Left ventricle myocardium inferior (tissue), 1 donor: ENCODE data around the gene SLC22A23. TPM values are rescaled to one million over a fixed set of nuclear protein-coding genes. Genes with fewer than 3 reads are reported as not detected.

ENCODE experiments used
- DNase-seq: peaks from one replicate; pipeline ENCODE4 v3.0.0-alpha.2; 2020
- H3K27ac ChIP-seq: fragments of 200-600 bp; replicated peaks from 2 replicates; pipeline ENCODE4 v1.8.0; 2021
- H3K27me3 ChIP-seq: fragments of 200-600 bp; 2 replicates; pipeline ENCODE4 v1.8.0; 2021; ENCODE audit warnings: low read depth
- H3K36me3 ChIP-seq: fragments of 200-600 bp; 2 replicates; pipeline ENCODE4 v1.8.0; 2021
- H3K4me1 ChIP-seq: fragments of 200-600 bp; 2 replicates; pipeline ENCODE4 v1.8.0; 2021
- H3K4me3 ChIP-seq: fragments of 200-600 bp; 2 replicates; pipeline ENCODE4 v1.8.0; 2021; ENCODE audit warnings: mild to moderate bottlenecking, moderate library complexity
- H3K9me3 ChIP-seq: fragments of 200-600 bp; replicated peaks from 2 replicates; pipeline ENCODE4 v1.8.0; 2021
- CTCF ChIP-seq: fragments of 200-600 bp; IDR thresholded peaks from 2 replicates; pipeline ENCODE4 v1.8.0; 2021; ENCODE audit warnings: antibody characterized with exemption, mild to moderate bottlenecking, borderline replicate concordance
- intact Hi-C: fragments of 100-400 bp; cut with micrococcal nuclease; formaldehyde crosslinking; loops from one replicate; pipeline ENCODE4 v1.11.0; 2022
- total RNA-seq: library from RNA; stranded (reverse); fragmentation: NEBNext Ultra II Directional; extraction: Animal tissue kit (Norgen Biotek cat#: 25700); gene quantifications from one replicate; pipeline ENCODE4 v1.2.1, GENCODE V29; 2021
- donor health status: DM: no; HTN: yes; CAD: no; lungs with severe emphysema.

SLC22A23 gene
- total RNA-seq, 1 donor from 2014 or later: 7.0 TPM

- H3K4me3 ChIP-seq: no peak overlapping the region
- intact Hi-C loops: no loop called here
- peaks cover 81% of the 10 kb centered on the region for H3K27me3 ChIP-seq
- no peak for DNase-seq
- TF ChIP-seq CTCF: no peak
- H3K9me3 ChIP-seq: peaks cover 11% of the 10 kb centered on the region
- H3K27ac ChIP-seq: no peak overlapping the region
- H3K4me1 ChIP-seq: no peaks in the 10 kb centered on the region
- no peaks in the 10 kb centered on the region for H3K36me3 ChIP-seq
Observed at GRCh38 chr6:3482869-3483268, 26.0 kb upstream of the SLC22A23 start.

GRCh38 chr6:3481640-3482039 is 24.8 kb upstream of the SLC22A23 start:
- DNase-seq: no peak
- H3K4me1 ChIP-seq: no peaks in the 10 kb centered on the region
- peaks cover 11% of the 10 kb centered on the region for H3K9me3 ChIP-seq
- no peak overlapping the region for H3K4me3 ChIP-seq
- H3K27me3 ChIP-seq: peaks cover 80% of the 10 kb centered on the region
- no peak overlapping the region for H3K27ac ChIP-seq
- TF ChIP-seq CTCF: no peak
- intact Hi-C loops: no loop called here
- no peaks in the 10 kb centered on the region for H3K36me3 ChIP-seq

GRCh38 chr6:3480009-3480408 is 23.2 kb upstream of the SLC22A23 start:
- no peaks in the 10 kb centered on the region for H3K4me1 ChIP-seq
- TF ChIP-seq CTCF: no peak
- no peak for DNase-seq
- no peak overlapping the region for H3K4me3 ChIP-seq
- H3K36me3 ChIP-seq: no peaks in the 10 kb centered on the region
- H3K9me3 ChIP-seq: peaks cover 11% of the 10 kb centered on the region
- H3K27ac ChIP-seq: no peak overlapping the region
- intact Hi-C loops: no loop called here
- peaks cover 64% of the 10 kb centered on the region for H3K27me3 ChIP-seq

- Histone ChIP-seq H3K9me3 (no peaks in the 10 kb centered on the region), H3K27me3 (peaks cover 11% of the 10 kb centered on the region), H3K27ac (no peak overlapping the region), H3K36me3 (no peaks in the 10 kb centered on the region), H3K4me3 (no peak overlapping the region), H3K4me1 (peaks cover 10% of the 10 kb centered on the region)
- intact Hi-C loops: no loop called here
- no peak for DNase-seq
- TF ChIP-seq CTCF: no peak
Observed at GRCh38 chr6:3473773-3474172, 16.9 kb upstream of the SLC22A23 start.

- DNase-seq: no peak
- Histone ChIP-seq H3K9me3 (no peaks in the 10 kb centered on the region), H3K4me3 (no peak overlapping the region), H3K27me3 (no peaks in the 10 kb centered on the region), H3K27ac (no peak overlapping the region), H3K36me3 (no peaks in the 10 kb centered on the region), H3K4me1 (peaks cover 10% of the 10 kb centered on the region)
- no peak for TF ChIP-seq CTCF
- intact Hi-C loops: no loop called here
Observed at GRCh38 chr6:3471711-3472110, 14.9 kb upstream of the SLC22A23 start.

GRCh38 chr6:3471286-3471685 is 14.4 kb upstream of the SLC22A23 start:
- Histone ChIP-seq H3K4me3 (no peak overlapping the region), H3K36me3 (no peaks in the 10 kb centered on the region), H3K27ac (no peak overlapping the region), H3K4me1 (peaks cover 10% of the 10 kb centered on the region), H3K27me3 (no peaks in the 10 kb centered on the region), H3K9me3 (no peaks in the 10 kb centered on the region)
- DNase-seq: no peak
- no peak for TF ChIP-seq CTCF
- intact Hi-C loops: no loop called here
